Sigmoid colon (tissue), 4 donors: ENCODE data around the gene SLC6A11.

Source experiments
- CTCF ChIP-seq, 4 experiments: fragments of 450-650 bp in 3 of 4; fragments of 200-600 bp in 1 of 4; IDR thresholded peaks; one replicate each; pipeline ENCODE4 v1.5.1; 2016 to 2019; ENCODE audit warnings: antibody characterized with exemption in 4 of 4, mild to moderate bottlenecking in 3 of 4, moderate library complexity in 2 of 4
- EP300 ChIP-seq, 4 donors: sonication (generic); formaldehyde crosslinking; IDR thresholded peaks; one replicate each; pipeline ENCODE4 v1.6.1; 2017; ENCODE audit warnings: antibody characterized with exemption in 4 of 4
- POLR2A ChIP-seq, 2 donors: fragments of 450-650 bp; IDR thresholded peaks; one replicate each; pipeline ENCODE4 v1.6.1; 2016; ENCODE audit warnings: antibody characterized with exemption in 2 of 2, mild to moderate bottlenecking in 2 of 2, moderate library complexity in 2 of 2

GRCh38 chr3:10774129-10774670, 41.8 kb upstream of the SLC6A11 start:
- TF ChIP-seq CTCF (IDR thresholded peaks at IDR 0.05) (no peak), POLR2A (IDR thresholded peaks at IDR 0.05) (no peak), EP300 (IDR thresholded peaks at IDR 0.05) (no peak)
